ENCODE results near the gene POLD2. TPM values are rescaled to one million over a fixed set of nuclear protein-coding genes. Genes with fewer than 3 reads are reported as not detected.

The POLD2 gene
- total and polyA plus RNA-seq, 2 of the 13 experiments (the other 11 are each of a cell fraction or from before 2014, with no cell fraction given) = 87.6 to 95.1 TPM

- TF ChIP-seq ARID4A (CRISPR knock-in tag; IDR thresholded peaks at IDR 0.05; ENCODE audit: borderline replicate concordance) = no peak
- no peak for TF ChIP-seq TBL1XR1 (IDR thresholded peaks at IDR 0.05; ENCODE audit: borderline replicate concordance, low read length, partially characterized antibody)
- TF ChIP-seq CENPX (CRISPR knock-in tag; IDR thresholded peaks at IDR 0.05) = no peak
- TF ChIP-seq, protein P1, sequence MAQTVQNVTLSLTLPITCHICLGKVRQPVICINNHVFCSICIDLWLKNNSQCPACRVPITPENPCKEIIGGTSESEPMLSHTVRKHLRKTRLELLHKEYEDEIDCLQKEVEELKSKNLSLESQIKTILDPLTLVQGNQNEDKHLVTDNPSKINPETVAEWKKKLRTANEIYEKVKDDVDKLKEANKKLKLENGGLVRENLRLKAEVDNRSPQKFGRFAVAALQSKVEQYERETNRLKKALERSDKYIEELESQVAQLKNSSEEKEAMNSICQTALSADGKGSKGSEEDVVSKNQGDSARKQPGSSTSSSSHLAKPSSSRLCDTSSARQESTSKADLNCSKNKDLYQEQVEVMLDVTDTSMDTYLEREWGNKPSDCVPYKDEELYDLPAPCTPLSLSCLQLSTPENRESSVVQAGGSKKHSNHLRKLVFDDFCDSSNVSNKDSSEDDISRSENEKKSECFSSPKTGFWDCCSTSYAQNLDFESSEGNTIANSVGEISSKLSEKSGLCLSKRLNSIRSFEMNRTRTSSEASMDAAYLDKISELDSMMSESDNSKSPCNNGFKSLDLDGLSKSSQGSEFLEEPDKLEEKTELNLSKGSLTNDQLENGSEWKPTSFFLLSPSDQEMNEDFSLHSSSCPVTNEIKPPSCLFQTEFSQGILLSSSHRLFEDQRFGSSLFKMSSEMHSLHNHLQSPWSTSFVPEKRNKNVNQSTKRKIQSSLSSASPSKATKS (CRISPR knock-in tag; IDR thresholded peaks at IDR 0.05) = peak; percentile 28; the same call in 1 of the 2 replicates
- no peak for TF ChIP-seq THYN1 (CRISPR knock-in tag; IDR thresholded peaks at IDR 0.05; ENCODE audit: borderline replicate concordance, low read depth)
- TF ChIP-seq ZNF607 (CRISPR knock-in tag; IDR thresholded peaks at IDR 0.05; ENCODE audit: borderline replicate concordance) = 0 out of 2 replicates have a peak, but pooled peaks have one; percentile 1
- TF ChIP-seq FOXA1 (IDR thresholded peaks at IDR 0.05) = no peak
- 0 out of 2 replicates have a peak, but pooled peaks have one; percentile 32 for TF ChIP-seq FOXA1 (CRISPR knock-in tag; IDR thresholded peaks at IDR 0.05)
- no peak for TF ChIP-seq ZBTB37 (CRISPR knock-in tag; IDR thresholded peaks at IDR 0.05)
- TF ChIP-seq ZNF124 (CRISPR knock-in tag; IDR thresholded peaks at IDR 0.05) = no peak
- TF ChIP-seq, protein P2, sequence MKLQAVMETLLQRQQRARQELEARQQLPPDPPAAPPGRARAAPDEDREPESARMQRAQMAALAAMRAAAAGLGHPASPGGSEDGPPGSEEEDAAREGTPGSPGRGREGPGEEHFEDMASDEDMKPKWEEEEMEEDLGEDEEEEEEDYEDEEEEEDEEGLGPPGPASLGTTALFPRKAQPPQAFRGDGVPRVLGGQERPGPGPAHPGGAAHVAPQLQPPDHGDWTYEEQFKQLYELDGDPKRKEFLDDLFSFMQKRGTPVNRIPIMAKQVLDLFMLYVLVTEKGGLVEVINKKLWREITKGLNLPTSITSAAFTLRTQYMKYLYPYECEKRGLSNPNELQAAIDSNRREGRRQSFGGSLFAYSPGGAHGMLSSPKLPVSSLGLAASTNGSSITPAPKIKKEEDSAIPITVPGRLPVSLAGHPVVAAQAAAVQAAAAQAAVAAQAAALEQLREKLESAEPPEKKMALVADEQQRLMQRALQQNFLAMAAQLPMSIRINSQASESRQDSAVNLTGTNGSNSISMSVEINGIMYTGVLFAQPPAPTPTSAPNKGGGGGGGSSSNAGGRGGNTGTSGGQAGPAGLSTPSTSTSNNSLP (IDR thresholded peaks at IDR 0.05; ENCODE audit: low read depth, low read length) = no peak
- TF ChIP-seq ZNF230 (CRISPR knock-in tag; IDR thresholded peaks at IDR 0.05) = 0 out of 2 replicates have a peak, but pooled peaks have one; percentile 76
- no peak for TF ChIP-seq KLF16 (CRISPR knock-in tag; IDR thresholded peaks at IDR 0.05)
- no peak for TF ChIP-seq ZNF580 (CRISPR knock-in tag; IDR thresholded peaks at IDR 0.05; ENCODE audit: borderline replicate concordance, low read depth)
- TF ChIP-seq TBX2 (CRISPR knock-in tag; IDR thresholded peaks at IDR 0.05; ENCODE audit: borderline replicate concordance) = no peak; the same call in 1 of the 2 replicates
- TF ChIP-seq ZBTB39 (CRISPR knock-in tag; IDR thresholded peaks at IDR 0.05) = no peak
Observed at GRCh38 chr7:44071726-44072363, 51.5 kb downstream of the POLD2 start (continued).
